Left forelimb (tissue), 1 donor: ENCODE results near the gene TOMM22.

ENCODE experiments used
- DNase-seq: peaks from one replicate; pipeline ENCODE4 v3.0.0-alpha.2; 2018; ENCODE audit warnings: low spot score

Gene TOMM22

DNA sequence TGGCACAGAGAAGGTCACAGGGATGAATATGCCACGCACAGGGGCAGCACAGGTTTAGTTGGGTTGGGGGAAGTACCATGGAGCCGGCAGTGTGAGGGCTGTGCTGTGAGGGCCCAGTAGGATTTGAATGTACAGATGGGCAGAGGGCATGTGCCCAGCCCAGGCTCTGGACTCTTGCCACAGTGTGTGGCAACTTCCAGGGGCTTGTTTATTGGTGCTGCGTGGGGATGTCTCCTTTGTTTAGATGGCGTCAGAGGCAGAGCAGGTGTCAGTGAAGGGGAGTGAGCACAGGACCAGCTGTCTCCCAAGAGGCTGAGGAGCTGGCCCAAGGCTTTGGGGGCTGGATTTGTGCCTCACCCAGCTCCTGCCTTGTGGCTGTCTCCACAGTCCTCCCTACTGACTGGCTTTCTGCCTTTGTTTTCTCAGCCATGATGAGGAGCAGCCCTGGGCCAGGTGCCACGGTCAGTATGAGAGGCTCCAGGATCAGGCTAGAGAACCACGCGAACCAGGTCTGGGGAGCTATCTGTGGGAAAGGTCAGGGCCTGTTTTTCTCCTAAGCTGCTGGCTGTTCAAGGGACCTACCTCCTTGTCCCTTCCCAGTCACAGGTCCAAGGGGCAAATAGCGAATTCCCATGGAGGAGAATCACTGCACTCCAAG lies 52.1 kb downstream of the TOMM22 start:
- DNase-seq: no peak

DNA sequence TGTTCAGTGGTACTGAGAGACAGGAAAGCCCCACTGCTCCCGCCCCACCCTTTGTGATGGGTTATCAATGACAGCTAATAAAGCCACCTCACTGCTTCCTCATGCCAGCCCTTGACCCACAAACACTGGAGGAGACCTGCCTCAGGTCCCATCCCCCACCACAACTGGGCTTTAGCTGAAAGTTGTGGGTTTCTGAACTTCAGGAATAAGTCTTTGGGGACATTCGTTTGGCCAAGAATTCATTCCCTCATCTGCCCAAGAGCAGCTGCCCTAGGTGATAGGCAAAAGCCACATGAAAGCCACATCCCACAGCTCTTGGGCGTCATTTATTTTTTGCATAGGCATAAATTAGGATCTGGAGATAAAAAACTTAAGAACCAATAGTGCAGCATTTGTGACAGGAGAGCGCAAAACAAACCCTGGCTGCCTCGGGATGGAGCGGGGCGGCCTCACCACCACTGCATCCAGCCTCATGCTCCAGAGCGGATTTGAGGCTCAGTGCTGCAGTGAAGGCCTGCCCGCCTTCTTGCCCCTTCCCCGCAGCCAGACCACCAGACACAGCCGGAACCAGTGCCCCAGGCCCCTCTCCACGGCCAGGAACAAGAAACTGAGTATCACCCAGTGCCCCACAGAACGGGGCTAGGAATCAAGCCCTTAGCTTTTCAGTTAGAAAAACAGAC lies 52.8 kb downstream of the TOMM22 start:
- DNase-seq: no peak
